H1 (cell line): ENCODE results near the gene C17orf107. TPM values are rescaled to one million over a fixed set of nuclear protein-coding genes. Genes with fewer than 3 reads are reported as not detected.

ENCODE experiments used
- CTCF ChIA-PET: fragments of 300-600 bp; sonication (Branson Sonifier 250); formaldehyde crosslinking; loops from one replicate; lab custom pipeline; 2021; ENCODE audit not compliant: partially characterized antibody; lab: Charles Lee
- POLR2A ChIA-PET: fragments of 300-600 bp; sonication (Branson Sonifier 250); formaldehyde crosslinking; loops from one replicate; lab custom pipeline; 2021; ENCODE audit warnings: inconsistent platforms; ENCODE audit not compliant: partially characterized antibody; lab: Charles Lee
- DNase-seq, 2 experiments: peaks; one replicate each; pipeline versions ENCODE4 v3.0.0 to v3.0.0-alpha.2; 2010 to 2022; ENCODE audit warnings: low spot score in 2 of 2, low read depth in 1 of 2, mixed read lengths in 1 of 2
- FAIRE-seq: peaks from 2 replicates; lab custom pipeline; 2011; peaks lifted over from hg19 to GRCh38; lab: Jason Lieb, UNC
- H2AFZ ChIP-seq: 2 replicates; pipeline ENCODE4 v1.8.1; 2012; ENCODE audit warnings: low read length, inconsistent platforms
- H2AK5ac ChIP-seq: 2 replicates; pipeline ENCODE4 v1.6.1; 2013; ENCODE audit warnings: low read depth, low read length
- H2BK120ac ChIP-seq: replicated peaks from 2 replicates; pipeline ENCODE3; 2013; ENCODE audit warnings: low read depth, low read length, inconsistent platforms
- H2BK12ac ChIP-seq: 2 replicates; pipeline ENCODE4 v1.6.1; 2013; ENCODE audit warnings: low read depth, low read length
- H2BK15ac ChIP-seq: 2 replicates; pipeline ENCODE4 v1.6.1; 2013; ENCODE audit warnings: low read length
- H2BK20ac ChIP-seq: 2 replicates; pipeline ENCODE4 v1.6.1; 2013; ENCODE audit warnings: low read length
- H2BK5ac ChIP-seq: 2 replicates; pipeline ENCODE4 v1.6.1; 2013; ENCODE audit warnings: low read depth, low read length
- H3K14ac ChIP-seq: 2 replicates; pipeline ENCODE4 v1.6.1; 2013; ENCODE audit warnings: inconsistent platforms; ENCODE audit not compliant: insufficient read length
- H3K18ac ChIP-seq: 2 replicates; pipeline ENCODE4 v1.6.1; 2013; ENCODE audit warnings: low read length; ENCODE audit errors: extremely low read depth
- H3K23ac ChIP-seq: 2 replicates; pipeline ENCODE4 v1.6.1; 2013; ENCODE audit warnings: inconsistent platforms; ENCODE audit not compliant: insufficient read length
- H3K23me2 ChIP-seq: 2 replicates; pipeline ENCODE4 v1.6.1; 2013; ENCODE audit warnings: low read depth, low read length
- H3K27ac ChIP-seq: 2 replicates; pipeline ENCODE4 v1.6.1; 2011; ENCODE audit warnings: low read depth, low read length, inconsistent platforms
- H3K27me3 ChIP-seq, 4 experiments: replicated peaks in 1 of 4; 1 replicate in 1 of 4; 2 replicates in 3 of 4; pipeline versions ENCODE4 v1.6.1 to v1.8.1; 2011 to 2013; ENCODE audit warnings: low read length in 3 of 4, mild to moderate bottlenecking in 3 of 4, inconsistent platforms in 2 of 4, mixed read lengths in 2 of 4, moderate library complexity in 1 of 4; ENCODE audit not compliant: control insufficient read depth in 3 of 4, insufficient read depth in 3 of 4; ENCODE audit errors: extremely low read depth in 1 of 4
- H3K36me3 ChIP-seq, 4 experiments: 2 replicates each; pipeline versions ENCODE4 v1.6.1 to v1.8.1; 2011 to 2013; ENCODE audit warnings: mild to moderate bottlenecking in 4 of 4, low read length in 3 of 4, moderate library complexity in 2 of 4, control low read depth in 1 of 4, inconsistent platforms in 1 of 4; ENCODE audit not compliant: insufficient read depth in 4 of 4, control insufficient read depth in 2 of 4
- H3K4ac ChIP-seq: replicated peaks from 2 replicates; pipeline ENCODE3; 2013; ENCODE audit warnings: low read length, low read depth, mixed read lengths, inconsistent platforms; ENCODE audit not compliant: insufficient read length
- H3K4me1 ChIP-seq, 4 experiments: replicated peaks in 1 of 4; 1 replicate in 1 of 4; 2 replicates in 3 of 4; pipeline versions ENCODE4 v1.6.1 to v1.8.1; 2011 to 2013; ENCODE audit warnings: low read length in 3 of 4, inconsistent platforms in 2 of 4, mixed read lengths in 1 of 4; ENCODE audit not compliant: insufficient read depth in 4 of 4, control insufficient read depth in 3 of 4
- H3K4me2 ChIP-seq, 2 experiments: 2 replicates each; pipeline versions ENCODE4 v1.6.1 to v1.8.1; 2011 to 2013; ENCODE audit warnings: low read depth in 2 of 2, low read length in 2 of 2, control low read depth in 1 of 2, inconsistent platforms in 1 of 2, mild to moderate bottlenecking in 1 of 2; ENCODE audit not compliant: insufficient read depth in 1 of 2
- H3K4me3 ChIP-seq, 4 experiments: fragments of 200-600, 300-600 bp in 1 of 4; sonication (generic), shearing (Covaris generic), sonication (Bioruptor Twin) in 1 of 4; 2 replicates each; pipeline versions ENCODE4 v1.5.1 to v1.8.1; 2011 to 2016; ENCODE audit warnings: low read length in 4 of 4, low read depth in 3 of 4, control low read depth in 2 of 4, inconsistent platforms in 2 of 4, mild to moderate bottlenecking in 2 of 4, mixed read lengths in 1 of 4, moderate library complexity in 1 of 4; ENCODE audit not compliant: insufficient read depth in 2 of 4; ENCODE audit errors: extremely low read depth in 1 of 4
- H3K56ac ChIP-seq: replicated peaks from 2 replicates; pipeline ENCODE3; 2013; ENCODE audit warnings: low read depth, mild to moderate bottlenecking, mixed read lengths, low read length, inconsistent platforms; ENCODE audit not compliant: insufficient read length
- H3K79me1 ChIP-seq: 2 replicates; pipeline ENCODE4 v1.6.1; 2013; ENCODE audit warnings: low read depth, low read length, control low read depth
- H3K79me2 ChIP-seq, 2 experiments: 2 replicates each; pipeline versions ENCODE4 v1.6.1 to v1.8.1; 2012 to 2013; ENCODE audit warnings: low read length in 2 of 2, mild to moderate bottlenecking in 2 of 2, inconsistent platforms in 1 of 2; ENCODE audit not compliant: insufficient read depth in 2 of 2, control insufficient read depth in 1 of 2
- H3K9ac ChIP-seq, 4 experiments: replicated peaks in 1 of 4; 1 replicate in 1 of 4; 2 replicates in 3 of 4; pipeline versions ENCODE4 v1.6.1 to v1.8.1; 2011 to 2013; ENCODE audit warnings: low read depth in 3 of 4, low read length in 3 of 4, control low read depth in 2 of 4, mild to moderate bottlenecking in 2 of 4, moderate library complexity in 2 of 4, inconsistent platforms in 1 of 4; ENCODE audit errors: extremely low read depth in 1 of 4
- H3K9me3 ChIP-seq, 2 experiments: 2 replicates each; pipeline versions ENCODE4 v1.6.1 to v1.8.1; 2012 to 2013; ENCODE audit warnings: mild to moderate bottlenecking in 2 of 2, moderate library complexity in 2 of 2, control low read depth in 1 of 2, inconsistent platforms in 1 of 2, low read depth in 1 of 2, low read length in 1 of 2, mixed read lengths in 1 of 2; ENCODE audit not compliant: insufficient read depth in 2 of 2
- H4K20me1 ChIP-seq, 2 experiments: replicated peaks in 1 of 2; 2 replicates each; pipeline versions ENCODE3 to v1.8.1; 2011 to 2013; ENCODE audit warnings: inconsistent platforms in 2 of 2, low read length in 2 of 2, mild to moderate bottlenecking in 1 of 2; ENCODE audit not compliant: insufficient read depth in 2 of 2, control insufficient read depth in 1 of 2
- H4K5ac ChIP-seq: 2 replicates; pipeline ENCODE4 v1.6.1; 2013; ENCODE audit warnings: low read length, low read depth, mixed read lengths, inconsistent platforms; ENCODE audit not compliant: insufficient read length
- H4K8ac ChIP-seq: 2 replicates; pipeline ENCODE4 v1.8.0; 2013; ENCODE audit warnings: mild to moderate bottlenecking, moderate library complexity, low read length, inconsistent platforms; ENCODE audit not compliant: insufficient read depth; ENCODE audit errors: extremely low read depth
- H4K91ac ChIP-seq: replicated peaks from 2 replicates; pipeline ENCODE3; 2013; ENCODE audit warnings: low read length, mixed read lengths, inconsistent platforms; ENCODE audit not compliant: insufficient read length
- CTBP2 ChIP-seq: IDR thresholded peaks from 2 replicates; pipeline ENCODE4 v1.7.0; 2011; ENCODE audit warnings: borderline replicate concordance, mild to moderate bottlenecking, moderate library complexity, mixed read lengths, low read length; ENCODE audit not compliant: insufficient read depth, insufficient read length
- E2F6 ChIP-seq: IDR thresholded peaks from 2 replicates; pipeline ENCODE4 v1.6.1; 2012; ENCODE audit warnings: inconsistent platforms
- KDM5A ChIP-seq: fragments of 200-600 bp; IDR thresholded peaks from 2 replicates; pipeline ENCODE4 v1.7.1; 2012; ENCODE audit warnings: mild to moderate bottlenecking, low read length, inconsistent platforms, mixed read lengths
- POU5F1 ChIP-seq: IDR thresholded peaks from 2 replicates; pipeline ENCODE4 v1.6.1; 2011; ENCODE audit warnings: low read depth, mild to moderate bottlenecking, low read length, moderate library complexity
- RXRA ChIP-seq: IDR thresholded peaks from 2 replicates; pipeline ENCODE4 v1.6.1; 2011; ENCODE audit warnings: low read depth, mild to moderate bottlenecking, low read length, moderate library complexity; ENCODE audit not compliant: insufficient read depth
- SIN3A ChIP-seq, 2 experiments: IDR thresholded peaks in 1 of 2; conservative IDR thresholded peaks in 1 of 2; 2 replicates each; pipeline ENCODE4 v1.6.1; 2011 to 2012; ENCODE audit warnings: low read length in 2 of 2, improper control_type of control experiment in 1 of 2, low read depth in 1 of 2, mild to moderate bottlenecking in 1 of 2
- SRF ChIP-seq: IDR thresholded peaks from 2 replicates; pipeline ENCODE4 v1.6.1; 2011; ENCODE audit warnings: mild to moderate bottlenecking, low read depth, low read length, moderate library complexity
- TBP ChIP-seq: IDR thresholded peaks from 2 replicates; pipeline ENCODE4 v1.6.1; 2011; ENCODE audit warnings: low read depth, low read length, improper control_type of control experiment
- TCF12 ChIP-seq: IDR thresholded peaks from 2 replicates; pipeline ENCODE4 v1.6.1; 2011; ENCODE audit warnings: low read depth, mild to moderate bottlenecking, low read length
- WGBS, 2 experiments: shearing (Covaris generic) in 1 of 2; methylation state at CpG; one replicate each; pipeline versions ENCODE4 v1.1.6 to v1.1.7; 2013 to 2015; ENCODE audit warnings: low lambda C conversion rate in 2 of 2, mixed read lengths in 2 of 2, inconsistent platforms in 1 of 2, low coverage in 1 of 2, missing lambda C conversion rate in 1 of 2; ENCODE audit not compliant: insufficient replicate concordance in 2 of 2, insufficient coverage in 1 of 2, insufficient read length in 1 of 2; ENCODE audit errors: extremely low coverage in 1 of 2, missing lambda C conversion rate in 1 of 2; 5-methylcytosine and 5-hydroxymethylcytosine counted together
- polyA plus RNA-seq, 7 experiments: library from polyadenylated mRNA; depleted of rRNA in 3 of 7; stranded (reverse) in 5 of 7; unstranded in 2 of 7; fragments of >200 nt in 5 of 7; fragments of 200-250 nt in 2 of 7; gene quantifications; 1 replicate in 5 of 7; 2 replicates in 1 of 7; 4 replicates in 1 of 7; pipeline versions ENCODE4 v1.2.1 to v1.2.3, GENCODE V29; 2011 to 2013; ENCODE audit warnings: missing spikeins in 2 of 7, mixed read lengths in 2 of 7
- total RNA-seq: library from RNA; stranded (reverse); fragmentation: NEBNext Ultra II Directional; extraction: Animal tissue kit (Norgen Biotek cat#: 25700); gene quantifications from 2 replicates; pipeline ENCODE4 v1.2.1, GENCODE V29; 2021

C17orf107 gene
- total and polyA plus RNA-seq, 2 of the 8 experiments (the other 6 are each of a cell fraction or from before 2014, with no cell fraction given): 0.39 to 0.45 TPM

GRCh38 chr17:4896332-4897197 is 2.8 kb upstream of the C17orf107 start:
- Histone ChIP-seq H3K56ac (no peak overlapping the region), H2AK5ac (no peak overlapping the region), H3K23ac (no peak overlapping the region), H3K14ac (no peak overlapping the region), H3K9me3 (no peaks in the 10 kb centered on the region), H2BK15ac (no peak overlapping the region), H2AFZ (no peak overlapping the region), H3K23me2 (peaks cover 3% of the 10 kb centered on the region; the same call in 1 of the 2 replicates), H4K20me1 (peaks cover 0 to 10% of the 10 kb centered on the region in 2 experiments), H3K9ac (no peak overlapping the region), H4K5ac (no peak overlapping the region), H4K91ac (no peak overlapping the region), H3K4me3 (no peak overlapping the region), H2BK20ac (no peak overlapping the region), H3K79me2 (no peaks in the 10 kb centered on the region), H3K4me2 (no peak overlapping the region), H3K79me1 (no peaks in the 10 kb centered on the region; the same call in 1 of the 2 replicates), H3K4ac (no peak overlapping the region), H3K18ac (no peak overlapping the region), H3K27ac (0 out of 2 replicates have a peak overlapping the region, but pooled peaks have one; percentile 55), H3K27me3 (no peaks in the 10 kb centered on the region), H3K36me3 (peaks cover 7 to 24% (median 20%) of the 10 kb centered on the region in 4 experiments), H2BK120ac (no peak overlapping the region), H3K4me1 (peaks cover 0 to 9% (median 3%) of the 10 kb centered on the region in 4 experiments; a peak in 5 of 7 replicates), H2BK12ac (no peak overlapping the region), H2BK5ac (no peak overlapping the region; the same call in 1 of the 2 replicates), H4K8ac (peak overlapping the region; percentile 54)
- FAIRE-seq (no peak), DNase-seq (no peak)
- CTCF ChIA-PET: interaction anchor here (0.6 to 3.2 kb wide), 24 partner anchors 9 to 328 kb away, joined by 3 to 17 read pairs (median 3); partner anchors contain the start of genes GLTPD2 and PLD2
- 92% methylated on average over 17 of the region's 27 CpGs; no CpG with 5 or more reads in 1 of the 2 experiments for WGBS, 2 experiments
- no peak for TF ChIP-seq E2F6
- no peak for TF ChIP-seq RXRA
- TF ChIP-seq KDM5A: no peak
- no peak for TF ChIP-seq TBP
- TF ChIP-seq TCF12: no peak
- TF ChIP-seq POU5F1: no peak
- TF ChIP-seq SIN3A (conservative IDR thresholded peaks at IDR 0.05 in 1 of 2, IDR thresholded peaks at IDR 0.05 in 1 of 2; ENCODE audit: low read depth in 1 of 2, low read length in 2 of 2): no peak
- no peak for TF ChIP-seq SRF
- no peak for TF ChIP-seq CTBP2
- POLR2A ChIA-PET: interaction anchor here (0.5 to 2.1 kb wide), 11 partner anchors 12 to 303 kb away, joined by 3 to 5 read pairs (median 3); partner anchors contain the start of genes PELP1 and SPAG7
